ENCODE measurements around the gene MTG2. TPM values are rescaled to one million over a fixed set of nuclear protein-coding genes. Genes with fewer than 3 reads are reported as not detected.
A peak's percentile ranks its signal among the peaks of the same experiment; 100 is the strongest.

The MTG2 gene
- total RNA-seq, 2 donors from 2014 or later, result 28.0 to 41.8 TPM

DNA sequence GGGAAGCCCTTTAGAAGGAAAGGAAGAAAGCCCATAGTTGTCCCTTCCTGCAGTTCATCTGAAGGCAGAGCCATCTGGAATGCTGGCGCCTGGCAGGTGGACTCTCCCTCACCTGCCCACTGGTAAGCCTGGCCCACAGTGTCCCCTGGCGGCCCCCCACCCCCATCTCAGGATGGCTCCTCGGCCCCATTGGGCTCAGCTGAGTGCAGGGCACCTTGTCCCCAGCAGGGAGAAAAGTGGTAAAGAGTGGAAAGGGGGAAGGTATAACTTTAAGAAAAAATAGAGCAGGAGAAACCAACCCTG, 26.6 kb upstream of the MTG2 start:
- ATAC-seq (ENCODE audit: insufficient number of reproducible peaks, low FRiP score, low read depth) (no peak), DNase-seq (ENCODE audit: low spot score) (no peak)
- H3K4me3 ChIP-seq, result no peak overlapping the region
- H3K27me3 ChIP-seq (replicated peaks; ENCODE audit: insufficient read depth), result no peaks in the 10 kb centered on the region
- H3K4me1 ChIP-seq (ENCODE audit: control insufficient read depth in 1 of 2, low read depth in 2 of 2), result peaks cover 0 to 8% of the 10 kb centered on the region in 2 donors
- peaks cover 4% of the 10 kb centered on the region for H3K36me3 ChIP-seq
- TF ChIP-seq, protein P1, sequence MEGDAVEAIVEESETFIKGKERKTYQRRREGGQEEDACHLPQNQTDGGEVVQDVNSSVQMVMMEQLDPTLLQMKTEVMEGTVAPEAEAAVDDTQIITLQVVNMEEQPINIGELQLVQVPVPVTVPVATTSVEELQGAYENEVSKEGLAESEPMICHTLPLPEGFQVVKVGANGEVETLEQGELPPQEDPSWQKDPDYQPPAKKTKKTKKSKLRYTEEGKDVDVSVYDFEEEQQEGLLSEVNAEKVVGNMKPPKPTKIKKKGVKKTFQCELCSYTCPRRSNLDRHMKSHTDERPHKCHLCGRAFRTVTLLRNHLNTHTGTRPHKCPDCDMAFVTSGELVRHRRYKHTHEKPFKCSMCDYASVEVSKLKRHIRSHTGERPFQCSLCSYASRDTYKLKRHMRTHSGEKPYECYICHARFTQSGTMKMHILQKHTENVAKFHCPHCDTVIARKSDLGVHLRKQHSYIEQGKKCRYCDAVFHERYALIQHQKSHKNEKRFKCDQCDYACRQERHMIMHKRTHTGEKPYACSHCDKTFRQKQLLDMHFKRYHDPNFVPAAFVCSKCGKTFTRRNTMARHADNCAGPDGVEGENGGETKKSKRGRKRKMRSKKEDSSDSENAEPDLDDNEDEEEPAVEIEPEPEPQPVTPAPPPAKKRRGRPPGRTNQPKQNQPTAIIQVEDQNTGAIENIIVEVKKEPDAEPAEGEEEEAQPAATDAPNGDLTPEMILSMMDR (IDR thresholded peaks at IDR 0.05), result no peak
- H3K9me3 ChIP-seq, result no peaks in the 10 kb centered on the region
- H3K27ac ChIP-seq, result no peak overlapping the region

DNA sequence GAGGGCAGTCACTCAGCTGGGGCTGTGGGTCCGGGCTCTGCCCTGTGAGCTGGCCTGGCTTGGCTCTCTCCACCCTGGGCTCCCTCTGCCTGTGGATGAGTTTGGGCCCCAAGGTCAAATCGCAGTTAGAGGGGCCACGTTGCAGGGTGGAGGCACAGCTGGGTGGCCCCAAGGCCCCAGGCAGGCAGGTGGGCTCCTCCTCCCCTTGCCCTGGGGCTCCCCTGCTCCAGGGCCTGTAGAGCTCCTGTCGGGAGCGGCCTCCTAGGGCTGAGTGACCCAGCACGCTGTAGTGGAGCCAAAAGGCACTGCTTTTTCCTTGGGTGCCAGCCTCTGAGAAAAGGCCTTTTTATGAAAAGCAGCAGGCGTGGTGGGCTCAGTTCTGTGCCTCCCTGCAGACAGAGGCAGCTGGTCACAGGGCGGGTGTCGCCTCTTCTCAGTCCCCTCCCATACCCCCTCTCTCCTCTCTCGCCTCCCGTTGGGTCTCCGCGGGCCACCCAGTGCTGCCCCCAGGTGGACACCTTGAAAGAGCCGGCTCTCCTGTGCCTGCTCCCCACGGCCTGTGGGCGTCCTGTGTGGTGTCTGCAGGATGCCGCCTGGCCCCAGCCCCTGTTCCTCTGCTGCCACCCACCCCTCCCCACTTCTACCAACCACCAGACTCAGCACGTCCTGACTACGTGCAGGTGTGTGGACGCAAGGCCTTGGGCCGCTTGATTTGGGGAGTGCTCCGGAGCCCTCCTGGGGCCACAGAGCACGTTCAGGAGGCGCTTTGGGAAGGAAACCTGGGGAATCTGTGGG, 26.0 kb upstream of the MTG2 start:
- DNase-seq (ENCODE audit: low spot score) (no peak), ATAC-seq (ENCODE audit: insufficient number of reproducible peaks, low FRiP score, low read depth) (no peak)
- no peak overlapping the region for H3K4me3 ChIP-seq
- no peaks in the 10 kb centered on the region for H3K9me3 ChIP-seq
- H3K27me3 ChIP-seq (replicated peaks; ENCODE audit: insufficient read depth), result no peaks in the 10 kb centered on the region
- TF ChIP-seq, protein P1 (IDR thresholded peaks at IDR 0.05), result peak; percentile 50
- H3K27ac ChIP-seq, result no peak overlapping the region
- H3K36me3 ChIP-seq, result peaks cover 4% of the 10 kb centered on the region
- H3K4me1 ChIP-seq (ENCODE audit: control insufficient read depth in 1 of 2, low read depth in 2 of 2), result peaks cover 0 to 8% of the 10 kb centered on the region in 2 donors

- no peaks in the 10 kb centered on the region for H3K9me3 ChIP-seq
- no peak overlapping the region for H3K4me3 ChIP-seq
- no peaks in the 10 kb centered on the region for H3K27me3 ChIP-seq (replicated peaks; ENCODE audit: insufficient read depth)
- TF ChIP-seq, protein P1 (IDR thresholded peaks at IDR 0.05), result no peak
- peaks cover 0 to 8% of the 10 kb centered on the region in 2 donors for H3K4me1 ChIP-seq (ENCODE audit: control insufficient read depth in 1 of 2, low read depth in 2 of 2)
- H3K27ac ChIP-seq, result no peak overlapping the region
- DNase-seq (ENCODE audit: low spot score) (no peak), ATAC-seq (ENCODE audit: insufficient number of reproducible peaks, low FRiP score, low read depth) (no peak)
- peaks cover 7% of the 10 kb centered on the region for H3K36me3 ChIP-seq
Measured at GRCh38 chr20:62157387-62158087, 25.3 kb upstream of the MTG2 start.

- Histone ChIP-seq H3K36me3 (peaks cover 12% of the 10 kb centered on the region), H3K4me3 (no peak overlapping the region), H3K27me3 (replicated peaks; ENCODE audit: insufficient read depth) (no peaks in the 10 kb centered on the region), H3K27ac (no peak overlapping the region), H3K4me1 (ENCODE audit: control insufficient read depth in 1 of 2, low read depth in 2 of 2) (peaks cover 0 to 8% of the 10 kb centered on the region in 2 donors), H3K9me3 (no peaks in the 10 kb centered on the region)
- TF ChIP-seq, protein P1 (IDR thresholded peaks at IDR 0.05), result no peak
- ATAC-seq (ENCODE audit: insufficient number of reproducible peaks, low FRiP score, low read depth) (no peak), DNase-seq (ENCODE audit: low spot score) (no peak)
Measured at GRCh38 chr20:62158088-62158400, 24.8 kb upstream of the MTG2 start.

DNA sequence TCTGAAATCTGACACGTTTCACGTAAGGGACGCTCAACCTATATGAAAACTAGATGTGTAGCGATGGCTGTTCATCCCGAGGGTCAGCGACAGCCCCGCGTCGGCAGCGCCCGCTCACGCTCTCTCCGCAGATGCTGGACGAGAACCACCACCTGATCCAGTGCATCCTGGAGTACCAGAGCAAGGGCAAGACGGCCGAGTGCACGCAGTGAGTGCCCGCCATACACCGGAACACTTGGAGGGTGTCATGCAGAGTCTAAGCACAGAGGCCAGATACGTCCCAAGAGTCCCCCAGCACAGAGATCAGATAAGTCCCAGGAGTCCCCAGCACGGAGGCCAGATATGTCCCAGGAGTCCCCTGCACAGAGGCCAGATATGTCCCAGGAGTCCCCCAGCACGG, 24.3 kb upstream of the MTG2 start:
- Histone ChIP-seq H3K4me1 (ENCODE audit: control insufficient read depth in 1 of 2, low read depth in 2 of 2) (peaks cover 0 to 8% of the 10 kb centered on the region in 2 donors), H3K27ac (no peak overlapping the region), H3K9me3 (no peaks in the 10 kb centered on the region), H3K4me3 (no peak overlapping the region), H3K36me3 (peaks cover 15% of the 10 kb centered on the region), H3K27me3 (replicated peaks; ENCODE audit: insufficient read depth) (no peaks in the 10 kb centered on the region)
- DNase-seq (ENCODE audit: low spot score) (no peak), ATAC-seq (ENCODE audit: insufficient number of reproducible peaks, low FRiP score, low read depth) (no peak)
- TF ChIP-seq, protein P1 (IDR thresholded peaks at IDR 0.05), result no peak

Measured in thoracic aorta (tissue), 2 donors.